Measurements from ENCODE around the gene CFTR. TPM values are rescaled to one million over a fixed set of nuclear protein-coding genes. Genes with fewer than 3 reads are reported as not detected.

CFTR gene
- total and polyA plus RNA-seq, 2 of the 8 experiments (the other 6 are each of a cell fraction or from before 2014, with no cell fraction given): 1.2 to 1.6 TPM

DNA sequence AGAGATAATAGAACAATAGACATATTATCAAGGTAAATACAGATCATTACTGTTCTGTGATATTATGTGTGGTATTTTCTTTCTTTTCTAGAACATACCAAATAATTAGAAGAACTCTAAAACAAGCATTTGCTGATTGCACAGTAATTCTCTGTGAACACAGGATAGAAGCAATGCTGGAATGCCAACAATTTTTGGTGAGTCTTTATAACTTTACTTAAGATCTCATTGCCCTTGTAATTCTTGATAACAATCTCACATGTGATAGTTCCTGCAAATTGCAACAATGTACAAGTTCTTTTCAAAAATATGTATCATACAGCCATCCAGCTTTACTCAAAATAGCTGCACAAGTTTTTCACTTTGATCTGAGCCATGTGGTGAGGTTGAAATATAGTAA, 185.5 kb downstream of the CFTR start:
- Histone ChIP-seq H4K5ac (ENCODE audit: insufficient read length, low read depth, low read length) (no peak overlapping the region), H2AK5ac (ENCODE audit: low read depth, low read length) (no peak overlapping the region), H4K91ac (replicated peaks; ENCODE audit: insufficient read length, low read length) (no peak overlapping the region), H3K27me3 (replicated peaks in 1 of 4; ENCODE audit: control insufficient read depth in 3 of 4, extremely low read depth in 1 of 4, insufficient read depth in 3 of 4, low read length in 3 of 4) (no peaks in the 10 kb centered on the region), H2BK15ac (ENCODE audit: low read length) (no peak overlapping the region), H3K36me3 (ENCODE audit: control insufficient read depth in 2 of 4, insufficient read depth in 4 of 4, low read length in 3 of 4) (no peaks in the 10 kb centered on the region), H3K4me1 (replicated peaks in 1 of 4; ENCODE audit: control insufficient read depth in 3 of 4, insufficient read depth in 4 of 4, low read length in 3 of 4) (peaks cover 0 to 3% (median 1%) of the 10 kb centered on the region in 4 experiments; a peak in 2 of 7 replicates), H3K4me2 (ENCODE audit: insufficient read depth in 1 of 2, low read depth in 2 of 2, low read length in 2 of 2) (no peak overlapping the region), H3K56ac (replicated peaks; ENCODE audit: insufficient read length, low read depth, low read length) (no peak overlapping the region), H4K8ac (ENCODE audit: extremely low read depth, insufficient read depth, low read length) (no peak overlapping the region), H2BK5ac (ENCODE audit: low read depth, low read length) (no peak overlapping the region), H2BK120ac (replicated peaks; ENCODE audit: low read depth, low read length) (no peak overlapping the region), H3K9ac (replicated peaks in 1 of 4; ENCODE audit: extremely low read depth in 1 of 4, low read depth in 3 of 4, low read length in 3 of 4) (no peak overlapping the region), H3K4ac (replicated peaks; ENCODE audit: insufficient read length, low read depth, low read length) (no peak overlapping the region), H3K14ac (ENCODE audit: insufficient read length) (no peak overlapping the region), H3K18ac (ENCODE audit: extremely low read depth, low read length) (no peak overlapping the region), H2BK20ac (ENCODE audit: low read length) (no peak overlapping the region), H3K9me3 (ENCODE audit: insufficient read depth in 2 of 2, low read depth in 1 of 2, low read length in 1 of 2) (no peaks in the 10 kb centered on the region), H2BK12ac (ENCODE audit: low read depth, low read length) (no peak overlapping the region), H3K23ac (ENCODE audit: insufficient read length) (no peak overlapping the region), H3K79me1 (ENCODE audit: low read depth, low read length) (no peaks in the 10 kb centered on the region), H3K23me2 (ENCODE audit: low read depth, low read length) (no peaks in the 10 kb centered on the region), H3K27ac (ENCODE audit: low read depth, low read length) (no peak overlapping the region), H4K20me1 (replicated peaks in 1 of 2; ENCODE audit: control insufficient read depth in 1 of 2, insufficient read depth in 2 of 2, low read length in 2 of 2) (no peaks in the 10 kb centered on the region), H2AFZ (ENCODE audit: low read length) (no peak overlapping the region), H3K4me3 (ENCODE audit: extremely low read depth in 1 of 4, insufficient read depth in 2 of 4, low read depth in 3 of 4, low read length in 4 of 4) (no peak overlapping the region), H3K79me2 (ENCODE audit: control insufficient read depth in 1 of 2, insufficient read depth in 2 of 2, low read length in 2 of 2) (no peaks in the 10 kb centered on the region)
- no peak for DNase-seq (ENCODE audit: low read depth in 1 of 2, low spot score in 2 of 2)
- FAIRE-seq: no peak
- CTCF ChIA-PET (ENCODE audit: partially characterized antibody): interaction anchor here (0.7 to 2.5 kb wide), 2 partner anchors 11 to 79 kb away, joined by 3 to 11 read pairs; no protein-coding TSS in a partner anchor
- POLR2A ChIA-PET (ENCODE audit: partially characterized antibody): no interaction called here
- no peak for TF ChIP-seq RFX5 (IDR thresholded peaks at IDR 0.05; ENCODE audit: borderline replicate concordance, low read depth, low read length)
- TF ChIP-seq BCL11A (IDR thresholded peaks at IDR 0.05; ENCODE audit: low read depth in 2 of 2, low read length in 2 of 2): no peak
- no peak for TF ChIP-seq BRCA1 (IDR thresholded peaks at IDR 0.05; ENCODE audit: low read depth, low read length)
- no peak for TF ChIP-seq ZNF274 (IDR thresholded peaks at IDR 0.05; ENCODE audit: borderline replicate concordance, extremely low read depth, low read length)
- TF ChIP-seq EZH2 (IDR thresholded peaks at IDR 0.05; ENCODE audit: low read depth, low read length, severe bottlenecking): no peak
- no peak for TF ChIP-seq HDAC6 (IDR thresholded peaks at IDR 0.05; ENCODE audit: low read depth, low read length)
- TF ChIP-seq, protein P1, sequence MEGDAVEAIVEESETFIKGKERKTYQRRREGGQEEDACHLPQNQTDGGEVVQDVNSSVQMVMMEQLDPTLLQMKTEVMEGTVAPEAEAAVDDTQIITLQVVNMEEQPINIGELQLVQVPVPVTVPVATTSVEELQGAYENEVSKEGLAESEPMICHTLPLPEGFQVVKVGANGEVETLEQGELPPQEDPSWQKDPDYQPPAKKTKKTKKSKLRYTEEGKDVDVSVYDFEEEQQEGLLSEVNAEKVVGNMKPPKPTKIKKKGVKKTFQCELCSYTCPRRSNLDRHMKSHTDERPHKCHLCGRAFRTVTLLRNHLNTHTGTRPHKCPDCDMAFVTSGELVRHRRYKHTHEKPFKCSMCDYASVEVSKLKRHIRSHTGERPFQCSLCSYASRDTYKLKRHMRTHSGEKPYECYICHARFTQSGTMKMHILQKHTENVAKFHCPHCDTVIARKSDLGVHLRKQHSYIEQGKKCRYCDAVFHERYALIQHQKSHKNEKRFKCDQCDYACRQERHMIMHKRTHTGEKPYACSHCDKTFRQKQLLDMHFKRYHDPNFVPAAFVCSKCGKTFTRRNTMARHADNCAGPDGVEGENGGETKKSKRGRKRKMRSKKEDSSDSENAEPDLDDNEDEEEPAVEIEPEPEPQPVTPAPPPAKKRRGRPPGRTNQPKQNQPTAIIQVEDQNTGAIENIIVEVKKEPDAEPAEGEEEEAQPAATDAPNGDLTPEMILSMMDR (IDR thresholded peaks at IDR 0.05; ENCODE audit: control extremely low read depth in 1 of 3, insufficient read depth in 1 of 3, low read depth in 1 of 3, low read length in 3 of 3): no peak
- TF ChIP-seq SAP30 (IDR thresholded peaks at IDR 0.05; ENCODE audit: insufficient read depth, insufficient replicate concordance, low read length): no peak
- TF ChIP-seq CTBP2 (IDR thresholded peaks at IDR 0.05; ENCODE audit: borderline replicate concordance, insufficient read depth, insufficient read length, low read length): no peak
- TF ChIP-seq KDM4A (IDR thresholded peaks at IDR 0.05; ENCODE audit: low read depth, low read length, severe bottlenecking): no peak
- no peak for TF ChIP-seq TCF12 (IDR thresholded peaks at IDR 0.05; ENCODE audit: low read depth, low read length)
- TF ChIP-seq YY1 (IDR thresholded peaks at IDR 0.05; ENCODE audit: low read depth, low read length): no peak
